ENCODE data around the gene C10orf71. TPM values are rescaled to one million over a fixed set of nuclear protein-coding genes. Genes with fewer than 3 reads are reported as not detected.

Gene C10orf71
- total RNA-seq, 1 donor from 2014 or later, result not detected

DNA sequence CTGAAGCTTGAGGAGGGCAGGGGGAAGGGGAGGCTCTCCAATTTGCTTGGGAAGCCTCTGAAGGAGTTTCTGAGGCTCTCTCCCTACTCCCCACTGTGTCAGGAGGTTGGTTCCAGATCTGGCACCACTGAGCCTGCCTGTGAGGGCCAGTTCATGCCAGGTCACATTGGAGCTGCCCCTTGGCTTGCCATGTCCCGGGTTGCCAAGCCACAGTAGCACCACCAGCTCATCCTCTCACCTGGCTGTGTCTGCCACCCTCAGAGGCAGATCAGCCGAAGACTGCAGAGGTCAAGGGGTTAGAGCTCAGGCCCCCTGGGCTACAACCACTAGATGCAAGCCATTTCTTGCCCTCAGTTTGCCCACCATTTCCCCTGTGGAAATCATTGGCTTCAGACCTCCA, 3.1 kb downstream of the C10orf71 start:
- Mint-ChIP-seq H3K4me3 (no peak overlapping the region), H3K9me3 (no peaks in the 10 kb centered on the region), H3K4me1 (peaks cover 21% of the 10 kb centered on the region), H3K27ac (ENCODE audit: unreplicated experiment) (no peak overlapping the region), H3K27me3 (ENCODE audit: low read depth) (peaks cover 17% of the 10 kb centered on the region), H3K36me3 (ENCODE audit: low read depth) (no peaks in the 10 kb centered on the region)
- DNase-seq (ENCODE audit: low read depth, low spot score), result no peak
- TF ChIP-seq, protein P1, sequence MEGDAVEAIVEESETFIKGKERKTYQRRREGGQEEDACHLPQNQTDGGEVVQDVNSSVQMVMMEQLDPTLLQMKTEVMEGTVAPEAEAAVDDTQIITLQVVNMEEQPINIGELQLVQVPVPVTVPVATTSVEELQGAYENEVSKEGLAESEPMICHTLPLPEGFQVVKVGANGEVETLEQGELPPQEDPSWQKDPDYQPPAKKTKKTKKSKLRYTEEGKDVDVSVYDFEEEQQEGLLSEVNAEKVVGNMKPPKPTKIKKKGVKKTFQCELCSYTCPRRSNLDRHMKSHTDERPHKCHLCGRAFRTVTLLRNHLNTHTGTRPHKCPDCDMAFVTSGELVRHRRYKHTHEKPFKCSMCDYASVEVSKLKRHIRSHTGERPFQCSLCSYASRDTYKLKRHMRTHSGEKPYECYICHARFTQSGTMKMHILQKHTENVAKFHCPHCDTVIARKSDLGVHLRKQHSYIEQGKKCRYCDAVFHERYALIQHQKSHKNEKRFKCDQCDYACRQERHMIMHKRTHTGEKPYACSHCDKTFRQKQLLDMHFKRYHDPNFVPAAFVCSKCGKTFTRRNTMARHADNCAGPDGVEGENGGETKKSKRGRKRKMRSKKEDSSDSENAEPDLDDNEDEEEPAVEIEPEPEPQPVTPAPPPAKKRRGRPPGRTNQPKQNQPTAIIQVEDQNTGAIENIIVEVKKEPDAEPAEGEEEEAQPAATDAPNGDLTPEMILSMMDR (conservative IDR thresholded peaks at IDR 0.05), result no peak

DNA sequence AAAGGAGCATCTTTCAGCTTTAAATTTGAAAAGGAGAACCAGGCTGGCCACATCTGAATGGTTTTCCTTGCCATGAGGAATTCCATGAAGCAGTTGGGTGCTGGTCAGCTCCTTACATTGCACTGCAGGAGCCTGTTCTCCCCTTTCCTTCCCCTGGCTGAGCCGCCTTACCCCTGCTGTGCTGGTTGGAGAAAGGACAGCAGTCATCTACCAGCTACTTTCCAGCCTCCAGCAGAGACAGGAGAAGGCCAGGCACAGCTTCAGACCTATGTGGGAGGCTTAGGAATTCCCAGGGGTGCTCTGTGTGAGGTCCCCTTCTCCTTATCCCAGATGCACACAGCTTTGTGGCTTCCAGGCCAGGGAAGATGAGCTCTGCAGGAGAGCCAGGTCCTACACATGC, 4.7 kb downstream of the C10orf71 start:
- Mint-ChIP-seq H3K9me3 (no peaks in the 10 kb centered on the region), H3K4me3 (no peak overlapping the region), H3K4me1 (peaks cover 11% of the 10 kb centered on the region), H3K36me3 (ENCODE audit: low read depth) (no peaks in the 10 kb centered on the region), H3K27me3 (ENCODE audit: low read depth) (peaks cover 9% of the 10 kb centered on the region), H3K27ac (ENCODE audit: unreplicated experiment) (no peak overlapping the region)
- no peak for DNase-seq (ENCODE audit: low read depth, low spot score)
- TF ChIP-seq, protein P1 (conservative IDR thresholded peaks at IDR 0.05), result no peak

DNA sequence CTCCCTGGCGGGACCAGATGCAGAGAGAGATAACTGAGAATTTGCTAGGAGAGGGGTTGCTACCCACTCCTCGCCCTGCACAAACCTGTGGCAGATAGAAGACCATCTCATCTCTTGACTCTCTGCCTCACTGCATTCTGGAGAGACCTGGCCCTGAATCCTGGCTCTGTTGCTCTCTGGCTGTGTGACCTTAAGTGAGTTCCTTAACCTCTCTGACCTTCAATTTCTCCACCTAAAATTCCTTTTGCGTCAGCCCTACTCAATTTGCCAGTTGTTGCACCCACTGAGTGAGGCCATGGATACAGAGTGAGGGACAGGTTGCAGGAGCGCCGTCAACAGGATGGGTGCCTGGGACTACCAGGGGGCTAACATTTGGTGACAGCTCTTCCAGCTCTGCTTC, 5.2 kb downstream of the C10orf71 start:
- Mint-ChIP-seq H3K4me1 (peaks cover 7% of the 10 kb centered on the region), H3K4me3 (no peak overlapping the region), H3K27me3 (ENCODE audit: low read depth) (peaks cover 5% of the 10 kb centered on the region), H3K27ac (ENCODE audit: unreplicated experiment) (no peak overlapping the region), H3K36me3 (ENCODE audit: low read depth) (no peaks in the 10 kb centered on the region), H3K9me3 (no peaks in the 10 kb centered on the region)
- DNase-seq (ENCODE audit: low read depth, low spot score), result no peak
- TF ChIP-seq, protein P1 (conservative IDR thresholded peaks at IDR 0.05), result no peak

DNA sequence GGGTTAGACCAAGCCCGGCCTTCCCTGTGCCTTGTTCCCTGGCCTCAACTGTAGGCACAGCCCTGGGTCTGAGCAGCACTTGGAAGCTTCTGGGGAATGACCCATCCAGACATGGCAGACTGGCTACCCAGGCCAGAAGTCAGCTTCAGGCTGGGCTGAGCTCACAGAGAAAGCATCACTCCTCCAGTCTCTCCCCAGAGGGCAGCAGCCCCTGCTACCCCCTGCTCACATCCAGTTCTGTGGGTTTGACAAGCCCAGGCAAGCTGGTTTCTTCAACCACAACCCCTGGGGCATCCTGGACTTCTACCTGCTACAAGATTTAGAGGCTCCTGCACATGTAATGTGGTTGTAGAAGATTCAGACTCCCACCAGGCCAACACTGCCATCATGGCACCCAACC, 9.0 kb downstream of the C10orf71 start:
- TF ChIP-seq, protein P1 (conservative IDR thresholded peaks at IDR 0.05), result no peak
- Mint-ChIP-seq H3K4me3 (no peak overlapping the region), H3K9me3 (no peaks in the 10 kb centered on the region), H3K4me1 (no peaks in the 10 kb centered on the region), H3K27me3 (ENCODE audit: low read depth) (peaks cover 9% of the 10 kb centered on the region), H3K27ac (ENCODE audit: unreplicated experiment) (no peak overlapping the region), H3K36me3 (ENCODE audit: low read depth) (no peaks in the 10 kb centered on the region)
- DNase-seq (ENCODE audit: low read depth, low spot score), result no peak

DNA sequence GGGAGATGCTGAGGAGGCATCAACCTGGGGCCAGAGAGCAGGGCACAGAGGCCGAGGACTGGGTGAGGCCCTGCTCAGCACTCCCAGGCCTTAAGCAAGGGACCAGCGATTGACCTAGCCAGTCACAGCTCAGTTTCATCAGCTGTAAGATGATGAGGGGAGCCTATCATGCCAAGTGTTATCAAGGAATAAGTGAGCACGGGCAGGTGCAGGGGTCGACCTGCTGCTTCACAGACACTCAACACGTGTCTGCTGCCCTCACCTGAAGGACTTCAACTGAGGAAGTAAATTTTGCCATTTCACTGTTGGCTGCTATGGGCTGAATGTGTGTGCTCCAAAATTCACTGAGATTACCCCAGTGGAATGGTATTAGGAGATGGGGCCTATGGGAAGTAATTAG, 9.9 kb downstream of the C10orf71 start:
- no peaks in the 10 kb centered on the region for H3K9me3 Mint-ChIP-seq
- TF ChIP-seq, protein P1 (conservative IDR thresholded peaks at IDR 0.05), result no peak
- no peaks in the 10 kb centered on the region for H3K36me3 Mint-ChIP-seq (ENCODE audit: low read depth)
- no peak overlapping the region for H3K27ac Mint-ChIP-seq (ENCODE audit: unreplicated experiment)
- H3K4me3 Mint-ChIP-seq, result no peak overlapping the region
- DNase-seq (ENCODE audit: low read depth, low spot score), result no peak
- no peaks in the 10 kb centered on the region for H3K4me1 Mint-ChIP-seq
- H3K27me3 Mint-ChIP-seq (ENCODE audit: low read depth), result peaks cover 12% of the 10 kb centered on the region
